Astrocyte (in vitro differentiated cells and primary cell): ENCODE data around the gene RGS21. TPM values are rescaled to one million over a fixed set of nuclear protein-coding genes. Genes with fewer than 3 reads are reported as not detected.

ENCODE experiments used
- DNase-seq: peaks from one replicate; pipeline ENCODE4 v3.0.0-alpha.2; 2010; ENCODE audit warnings: low read depth
- FAIRE-seq: peaks from 2 replicates; lab custom pipeline; 2011; peaks lifted over from hg19 to GRCh38; lab: Jason Lieb, UNC
- H2AFZ ChIP-seq: 2 replicates; pipeline ENCODE4 v1.6.0; 2012; ENCODE audit warnings: low read depth, low read length, inconsistent platforms
- H3K27ac ChIP-seq: 2 replicates; pipeline ENCODE4 v1.5.1; 2011; ENCODE audit warnings: low read depth, low read length, inconsistent platforms
- H3K27me3 ChIP-seq: 2 replicates; pipeline ENCODE4 v1.6.0; 2011; ENCODE audit warnings: low read length, inconsistent platforms; ENCODE audit not compliant: insufficient read depth
- H3K36me3 ChIP-seq: 2 replicates; pipeline ENCODE4 v1.5.1; 2011; ENCODE audit warnings: low read length, inconsistent platforms; ENCODE audit not compliant: insufficient read depth
- H3K4me1 ChIP-seq: 2 replicates; pipeline ENCODE4 v1.5.1; 2011; ENCODE audit warnings: low read length, inconsistent platforms; ENCODE audit not compliant: insufficient read depth
- H3K4me2 ChIP-seq: 2 replicates; pipeline ENCODE4 v1.6.0; 2012; ENCODE audit warnings: low read length, inconsistent platforms
- H3K4me3 ChIP-seq: 2 replicates; pipeline ENCODE4 v1.5.1; 2011; ENCODE audit warnings: low read depth, mild to moderate bottlenecking, low read length, inconsistent platforms; ENCODE audit not compliant: insufficient read depth
- H3K79me2 ChIP-seq: 2 replicates; pipeline ENCODE4 v1.6.0; 2012; ENCODE audit warnings: mild to moderate bottlenecking, low read length, inconsistent platforms; ENCODE audit not compliant: insufficient read depth
- H3K9ac ChIP-seq: 2 replicates; pipeline ENCODE4 v1.6.0; 2012; ENCODE audit warnings: mild to moderate bottlenecking, low read length, inconsistent platforms
- H3K9me3 ChIP-seq: 2 replicates; pipeline ENCODE4 v1.5.1; 2012; ENCODE audit warnings: low read depth, mild to moderate bottlenecking, low read length, inconsistent platforms; ENCODE audit not compliant: insufficient read depth
- H4K20me1 ChIP-seq: 2 replicates; pipeline ENCODE4 v1.6.0; 2012; ENCODE audit warnings: low read length, inconsistent platforms; ENCODE audit not compliant: insufficient read depth
- H3K27ac Mint-ChIP-seq: one replicate; pipeline ENCODE4 v1.8.0; 2021; ENCODE audit warnings: mild to moderate bottlenecking, mixed read lengths; ENCODE audit not compliant: unreplicated experiment
- H3K27me3 Mint-ChIP-seq: one replicate; pipeline ENCODE4 v1.8.0; 2021; ENCODE audit warnings: low read depth, mixed read lengths; ENCODE audit not compliant: unreplicated experiment
- H3K36me3 Mint-ChIP-seq: one replicate; pipeline ENCODE4 v1.8.0; 2021; ENCODE audit warnings: low read depth, mixed read lengths; ENCODE audit not compliant: unreplicated experiment
- H3K4me1 Mint-ChIP-seq: one replicate; pipeline ENCODE4 v1.8.0; 2021; ENCODE audit warnings: low read depth, mixed read lengths; ENCODE audit not compliant: unreplicated experiment
- H3K4me3 Mint-ChIP-seq: one replicate; pipeline ENCODE4 v1.8.0; 2021; ENCODE audit warnings: mild to moderate bottlenecking, moderate library complexity, mixed read lengths; ENCODE audit not compliant: unreplicated experiment
- H3K9me3 Mint-ChIP-seq: one replicate; pipeline ENCODE4 v1.8.0; 2021; ENCODE audit warnings: mild to moderate bottlenecking, mixed read lengths; ENCODE audit not compliant: unreplicated experiment
- EZH2 ChIP-seq: IDR thresholded peaks from 2 replicates; pipeline ENCODE4 v1.6.1; 2012; ENCODE audit warnings: mild to moderate bottlenecking, low read length, inconsistent platforms; ENCODE audit not compliant: insufficient read depth
- total RNA-seq: library from RNA; stranded (reverse); gene quantifications from 2 replicates; pipeline ENCODE4 v1.2.1, GENCODE V29; 2021
- TF ChIP-seq, protein P1 (sequence below): IDR thresholded peaks from 2 replicates; pipeline ENCODE4 v1.5.1; 2011; ENCODE audit warnings: low read depth, mild to moderate bottlenecking, inconsistent platforms, low read length, moderate library complexity; ENCODE audit not compliant: insufficient read depth

Gene RGS21
- total RNA-seq, 1 donor from 2014 or later, result not detected

DNA sequence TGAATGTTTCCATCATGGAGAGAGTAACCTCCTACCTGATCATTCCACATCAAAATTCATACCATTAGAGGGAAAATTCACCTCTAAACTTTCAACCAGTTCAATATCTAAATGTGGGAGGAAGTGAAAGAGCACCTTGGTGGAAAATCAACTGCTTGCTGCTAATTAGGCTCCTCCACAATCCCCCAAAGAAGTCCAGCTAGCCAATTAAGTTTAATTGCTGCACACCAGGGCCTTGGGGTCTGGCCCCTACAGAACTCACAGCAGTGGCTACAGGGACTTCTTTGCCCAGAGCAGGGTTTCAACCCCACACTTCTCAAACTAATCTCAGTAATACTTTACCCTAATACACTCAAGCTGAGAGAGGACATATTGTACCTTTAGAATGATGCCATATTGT, 62.1 kb downstream of the RGS21 start:
- no peak overlapping the region for H3K27ac ChIP-seq
- DNase-seq (no peak), FAIRE-seq (no peak)
- no peaks in the 10 kb centered on the region for H3K27me3 ChIP-seq
- H3K4me1 Mint-ChIP-seq, result peaks cover 6% of the 10 kb centered on the region
- H3K9ac ChIP-seq, result no peak overlapping the region
- no peaks in the 10 kb centered on the region for H3K9me3 ChIP-seq
- no peaks in the 10 kb centered on the region for H3K36me3 Mint-ChIP-seq
- no peak overlapping the region for H3K4me2 ChIP-seq
- H3K4me1 ChIP-seq, result no peaks in the 10 kb centered on the region
- H2AFZ ChIP-seq, result no peak overlapping the region
- H3K27me3 Mint-ChIP-seq, result no peaks in the 10 kb centered on the region
- no peak overlapping the region for H3K27ac Mint-ChIP-seq
- no peak overlapping the region for H3K4me3 ChIP-seq
- H3K36me3 ChIP-seq, result no peaks in the 10 kb centered on the region
- peaks cover under 1% of the 10 kb centered on the region for H3K9me3 Mint-ChIP-seq
- TF ChIP-seq EZH2, result no peak
- TF ChIP-seq, protein P1, sequence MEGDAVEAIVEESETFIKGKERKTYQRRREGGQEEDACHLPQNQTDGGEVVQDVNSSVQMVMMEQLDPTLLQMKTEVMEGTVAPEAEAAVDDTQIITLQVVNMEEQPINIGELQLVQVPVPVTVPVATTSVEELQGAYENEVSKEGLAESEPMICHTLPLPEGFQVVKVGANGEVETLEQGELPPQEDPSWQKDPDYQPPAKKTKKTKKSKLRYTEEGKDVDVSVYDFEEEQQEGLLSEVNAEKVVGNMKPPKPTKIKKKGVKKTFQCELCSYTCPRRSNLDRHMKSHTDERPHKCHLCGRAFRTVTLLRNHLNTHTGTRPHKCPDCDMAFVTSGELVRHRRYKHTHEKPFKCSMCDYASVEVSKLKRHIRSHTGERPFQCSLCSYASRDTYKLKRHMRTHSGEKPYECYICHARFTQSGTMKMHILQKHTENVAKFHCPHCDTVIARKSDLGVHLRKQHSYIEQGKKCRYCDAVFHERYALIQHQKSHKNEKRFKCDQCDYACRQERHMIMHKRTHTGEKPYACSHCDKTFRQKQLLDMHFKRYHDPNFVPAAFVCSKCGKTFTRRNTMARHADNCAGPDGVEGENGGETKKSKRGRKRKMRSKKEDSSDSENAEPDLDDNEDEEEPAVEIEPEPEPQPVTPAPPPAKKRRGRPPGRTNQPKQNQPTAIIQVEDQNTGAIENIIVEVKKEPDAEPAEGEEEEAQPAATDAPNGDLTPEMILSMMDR, result no peak
- no peak overlapping the region for H3K4me3 Mint-ChIP-seq
- no peaks in the 10 kb centered on the region for H3K79me2 ChIP-seq
- no peaks in the 10 kb centered on the region for H4K20me1 ChIP-seq

- Histone ChIP-seq H3K4me3 (no peak overlapping the region), H3K9ac (no peak overlapping the region), H3K27me3 (no peaks in the 10 kb centered on the region), H4K20me1 (no peaks in the 10 kb centered on the region), H3K4me1 (no peaks in the 10 kb centered on the region), H3K4me2 (no peak overlapping the region), H2AFZ (no peak overlapping the region), H3K79me2 (no peaks in the 10 kb centered on the region), H3K27ac (no peak overlapping the region), H3K36me3 (no peaks in the 10 kb centered on the region), H3K9me3 (no peaks in the 10 kb centered on the region)
- H3K4me3 Mint-ChIP-seq, result no peak overlapping the region
- no peaks in the 10 kb centered on the region for H3K27me3 Mint-ChIP-seq
- DNase-seq (no peak), FAIRE-seq (no peak)
- no peak for TF ChIP-seq EZH2
- TF ChIP-seq, protein P1, result no peak
- peaks cover 6% of the 10 kb centered on the region for H3K4me1 Mint-ChIP-seq
- no peaks in the 10 kb centered on the region for H3K36me3 Mint-ChIP-seq
- H3K27ac Mint-ChIP-seq, result no peak overlapping the region
- peaks cover 1% of the 10 kb centered on the region for H3K9me3 Mint-ChIP-seq
Measured at GRCh38 chr1:192379554-192379953, 62.8 kb downstream of the RGS21 start.

- Histone ChIP-seq H3K4me1 (no peaks in the 10 kb centered on the region), H4K20me1 (no peaks in the 10 kb centered on the region), H3K9ac (no peak overlapping the region), H3K4me3 (no peak overlapping the region), H3K9me3 (no peaks in the 10 kb centered on the region), H3K27ac (no peak overlapping the region), H3K36me3 (no peaks in the 10 kb centered on the region), H2AFZ (no peak overlapping the region), H3K4me2 (no peak overlapping the region), H3K79me2 (no peaks in the 10 kb centered on the region), H3K27me3 (no peaks in the 10 kb centered on the region)
- H3K27me3 Mint-ChIP-seq, result no peaks in the 10 kb centered on the region
- FAIRE-seq (no peak), DNase-seq (no peak)
- TF ChIP-seq, protein P1, result no peak
- TF ChIP-seq EZH2, result no peak
- H3K36me3 Mint-ChIP-seq, result no peaks in the 10 kb centered on the region
- H3K4me1 Mint-ChIP-seq, result peaks cover 6% of the 10 kb centered on the region
- H3K4me3 Mint-ChIP-seq, result no peak overlapping the region
- H3K27ac Mint-ChIP-seq, result no peak overlapping the region
- H3K9me3 Mint-ChIP-seq, result peaks cover 1% of the 10 kb centered on the region
Measured at GRCh38 chr1:192382758-192383157, 66.0 kb downstream of the RGS21 start.
